ENCODE data around the gene KISS1R. TPM values are rescaled to one million over a fixed set of nuclear protein-coding genes. Genes with fewer than 3 reads are reported as not detected.

Gene KISS1R
- total and polyA plus RNA-seq, 2 experiments from 2014 or later = 1.3 to 2.1 TPM

DNA sequence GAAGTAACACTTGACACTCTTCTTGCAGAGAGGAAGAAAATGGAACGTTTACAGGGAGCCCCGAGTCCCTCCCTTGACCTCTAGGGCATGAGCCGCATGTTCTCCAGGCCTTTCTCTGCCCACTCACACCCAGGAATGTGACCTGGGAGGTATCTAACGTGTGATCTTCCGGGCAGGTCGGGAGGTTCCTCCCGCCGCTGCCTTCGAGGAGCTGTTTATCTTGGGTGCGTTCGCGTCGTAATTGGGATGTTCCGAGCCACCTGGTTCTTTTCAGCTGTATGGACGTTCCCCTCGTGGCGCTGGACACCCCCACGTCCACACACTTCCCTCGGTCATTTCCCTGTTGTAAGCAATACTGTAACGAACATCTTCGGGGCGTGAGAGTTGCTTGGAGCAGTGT is 22.3 kb downstream of the KISS1R start:
- H3K4me2 ChIP-seq = no peak overlapping the region
- TF ChIP-seq EZH2phosphoT487 (IDR thresholded peaks at IDR 0.05; ENCODE audit: low read depth, severe bottlenecking, unreplicated experiment) (no peak), EZH2 (IDR thresholded peaks at IDR 0.05; ENCODE audit: borderline replicate concordance) (no peak), CTCF (IDR thresholded peaks at IDR 0.05; ENCODE audit: poor library complexity) (no peak)
- H3K9me3 ChIP-seq (ENCODE audit: low read depth) = no peaks in the 10 kb centered on the region
- H3K79me2 ChIP-seq = peaks cover 99% of the 10 kb centered on the region
- 73% methylated on average over 21 of the region's 22 CpGs for WGBS (ENCODE audit: low lambda C conversion rate, missing lambda C conversion rate)
- H3K27ac ChIP-seq = peak overlapping the region; percentile 57
- H4K20me1 ChIP-seq (ENCODE audit: insufficient read depth, poor library complexity, severe bottlenecking) = peaks cover 92% of the 10 kb centered on the region
- no peaks in the 10 kb centered on the region for H3K36me3 ChIP-seq (replicated peaks; ENCODE audit: insufficient read depth, low read depth)
- no peak for DNase-seq (ENCODE audit: low spot score)
- H3K4me3 ChIP-seq = no peak overlapping the region
- H3K9me2 ChIP-seq (replicated peaks; ENCODE audit: insufficient read depth) = no peaks in the 10 kb centered on the region
- no peak overlapping the region for H2AFZ ChIP-seq
- H3K4me1 ChIP-seq (ENCODE audit: insufficient read depth) = peaks cover 39% of the 10 kb centered on the region
- no peaks in the 10 kb centered on the region for H3K27me3 ChIP-seq

- peaks cover 99% of the 10 kb centered on the region for H3K79me2 ChIP-seq
- 91% methylated on average over 7 of the region's 7 CpGs for WGBS (ENCODE audit: low lambda C conversion rate, missing lambda C conversion rate)
- peaks cover 92% of the 10 kb centered on the region for H4K20me1 ChIP-seq (ENCODE audit: insufficient read depth, poor library complexity, severe bottlenecking)
- no peak overlapping the region for H3K4me2 ChIP-seq
- TF ChIP-seq CTCF (IDR thresholded peaks at IDR 0.05; ENCODE audit: poor library complexity) (no peak), EZH2phosphoT487 (IDR thresholded peaks at IDR 0.05; ENCODE audit: low read depth, severe bottlenecking, unreplicated experiment) (no peak), EZH2 (IDR thresholded peaks at IDR 0.05; ENCODE audit: borderline replicate concordance) (no peak)
- H3K27me3 ChIP-seq = no peaks in the 10 kb centered on the region
- H3K4me1 ChIP-seq (ENCODE audit: insufficient read depth) = peaks cover 39% of the 10 kb centered on the region
- no peak for DNase-seq (ENCODE audit: low spot score)
- H3K36me3 ChIP-seq (replicated peaks; ENCODE audit: insufficient read depth, low read depth) = no peaks in the 10 kb centered on the region
- no peak overlapping the region for H2AFZ ChIP-seq
- no peaks in the 10 kb centered on the region for H3K9me3 ChIP-seq (ENCODE audit: low read depth)
- H3K4me3 ChIP-seq = no peak overlapping the region
- H3K27ac ChIP-seq = peak overlapping the region; percentile 57
- no peaks in the 10 kb centered on the region for H3K9me2 ChIP-seq (replicated peaks; ENCODE audit: insufficient read depth)
These were observed 22.8 kb downstream of the KISS1R start for GRCh38 chr19:939922-940321.

GRCh38 chr19:940591-941291 is 23.6 kb downstream of the KISS1R start:
- Histone ChIP-seq H3K9me3 (ENCODE audit: low read depth) (no peaks in the 10 kb centered on the region), H2AFZ (no peak overlapping the region), H4K20me1 (ENCODE audit: insufficient read depth, poor library complexity, severe bottlenecking) (peaks cover 91% of the 10 kb centered on the region), H3K9me2 (replicated peaks; ENCODE audit: insufficient read depth) (no peaks in the 10 kb centered on the region), H3K27ac (peak overlapping the region; percentile 57), H3K36me3 (replicated peaks; ENCODE audit: insufficient read depth, low read depth) (no peaks in the 10 kb centered on the region), H3K4me2 (no peak overlapping the region), H3K4me3 (no peak overlapping the region), H3K4me1 (ENCODE audit: insufficient read depth) (peaks cover 38% of the 10 kb centered on the region), H3K79me2 (peaks cover 99% of the 10 kb centered on the region), H3K27me3 (no peaks in the 10 kb centered on the region)
- no peak for DNase-seq (ENCODE audit: low spot score)
- TF ChIP-seq CTCF (IDR thresholded peaks at IDR 0.05; ENCODE audit: poor library complexity) = no peak
- TF ChIP-seq EZH2 (IDR thresholded peaks at IDR 0.05; ENCODE audit: borderline replicate concordance) = no peak
- no peak for TF ChIP-seq EZH2phosphoT487 (IDR thresholded peaks at IDR 0.05; ENCODE audit: low read depth, severe bottlenecking, unreplicated experiment)
- WGBS (ENCODE audit: low lambda C conversion rate, missing lambda C conversion rate) = 93% methylated on average over 35 of the region's 64 CpGs

Measured in hepatocyte (in vitro differentiated cells).